Progenitor cell of endocrine pancreas (in vitro differentiated cells): ENCODE results near the gene CCDC63. TPM values are rescaled to one million over a fixed set of nuclear protein-coding genes. Genes with fewer than 3 reads are reported as not detected.

Source experiments
- DNase-seq: peaks from one replicate; pipeline ENCODE4 v3.0.0; 2021; ENCODE audit warnings: low spot score; ENCODE audit not compliant: unreplicated experiment
- H3K27ac Mint-ChIP-seq: 2 replicates; pipeline ENCODE4 v1.8.0; 2021; ENCODE audit warnings: mild to moderate bottlenecking, moderate library complexity, mixed read lengths
- H3K27me3 Mint-ChIP-seq: 2 replicates; pipeline ENCODE4 v1.8.0; 2021; ENCODE audit warnings: mixed read lengths
- H3K36me3 Mint-ChIP-seq: 2 replicates; pipeline ENCODE4 v1.8.0; 2022; ENCODE audit warnings: mixed read lengths; ENCODE audit not compliant: insufficient read depth
- H3K4me1 Mint-ChIP-seq: 2 replicates; pipeline ENCODE4 v1.8.0; 2021; ENCODE audit warnings: low read depth, mixed read lengths
- H3K4me3 Mint-ChIP-seq: 2 replicates; pipeline ENCODE4 v1.8.0; 2021; ENCODE audit warnings: low read depth, mild to moderate bottlenecking, moderate library complexity, mixed read lengths
- H3K9me3 Mint-ChIP-seq: 2 replicates; pipeline ENCODE4 v1.8.0; 2021; ENCODE audit warnings: low read depth, mixed read lengths
- CTCF ChIP-seq: fragments of 200-600 bp; sonication (generic); IDR thresholded peaks from one replicate; pipeline ENCODE4 v1.5.0; 2021; ENCODE audit warnings: antibody characterized with exemption, mild to moderate bottlenecking; ENCODE audit not compliant: unreplicated experiment
- total RNA-seq: library from RNA; stranded (reverse); gene quantifications from 2 replicates; pipeline ENCODE4 v1.2.1, GENCODE V29; 2021

CCDC63 gene
- total RNA-seq, 1 donor from 2014 or later: not detected

GRCh38 chr12:110848314-110848923, 1.6 kb downstream of the CCDC63 start:
- Mint-ChIP-seq H3K9me3 (no peaks in the 10 kb centered on the region), H3K27me3 (peaks cover 68% of the 10 kb centered on the region), H3K36me3 (no peaks in the 10 kb centered on the region), H3K4me1 (no peaks in the 10 kb centered on the region), H3K27ac (no peak overlapping the region), H3K4me3 (no peak overlapping the region)
- DNase-seq: no peak
- TF ChIP-seq CTCF: no peak

- Mint-ChIP-seq H3K27me3 (peaks cover 64% of the 10 kb centered on the region), H3K4me1 (peaks cover 3% of the 10 kb centered on the region), H3K27ac (no peak overlapping the region), H3K36me3 (no peaks in the 10 kb centered on the region), H3K9me3 (no peaks in the 10 kb centered on the region), H3K4me3 (no peak overlapping the region)
- no peak for TF ChIP-seq CTCF
- DNase-seq: no peak
These were observed 2.4 kb downstream of the CCDC63 start for GRCh38 chr12:110849221-110849620.

- H3K4me1 Mint-ChIP-seq: peaks cover 3% of the 10 kb centered on the region
- no peak overlapping the region for H3K27ac Mint-ChIP-seq
- TF ChIP-seq CTCF: no peak
- no peak for DNase-seq
- peaks cover 58% of the 10 kb centered on the region for H3K27me3 Mint-ChIP-seq
- no peak overlapping the region for H3K4me3 Mint-ChIP-seq
- H3K36me3 Mint-ChIP-seq: no peaks in the 10 kb centered on the region
- no peaks in the 10 kb centered on the region for H3K9me3 Mint-ChIP-seq
These were observed 3.1 kb downstream of the CCDC63 start for GRCh38 chr12:110849748-110850403.

GRCh38 chr12:110850762-110851161, 4.0 kb downstream of the CCDC63 start:
- Mint-ChIP-seq H3K4me3 (no peak overlapping the region), H3K9me3 (no peaks in the 10 kb centered on the region), H3K4me1 (peaks cover 3% of the 10 kb centered on the region), H3K27ac (no peak overlapping the region), H3K27me3 (peaks cover 51% of the 10 kb centered on the region), H3K36me3 (no peaks in the 10 kb centered on the region)
- no peak for TF ChIP-seq CTCF
- DNase-seq: no peak

- no peak for TF ChIP-seq CTCF
- Mint-ChIP-seq H3K27ac (peak overlapping the region; percentile 74), H3K4me3 (no peak overlapping the region), H3K4me1 (peaks cover 3% of the 10 kb centered on the region), H3K9me3 (no peaks in the 10 kb centered on the region), H3K36me3 (no peaks in the 10 kb centered on the region), H3K27me3 (peaks cover 22% of the 10 kb centered on the region)
- DNase-seq: no peak
These were observed 7.0 kb downstream of the CCDC63 start for GRCh38 chr12:110853836-110854235.
